RWPE2 (cell line): ENCODE data around the gene ANK3.

Experiments
- ATAC-seq: fragments of 200-7000 bp; cut with Tn5 transposase; 3 replicates; pipeline ENCODE4 v1.9.1; 2021; ENCODE audit warnings: low read depth
- DNase-seq: peaks from one replicate; pipeline ENCODE4 v3.0.0-alpha.2; 2020; ENCODE audit warnings: low spot score
- H3K27ac ChIP-seq: fragments of 450-650 bp; 2 replicates; pipeline ENCODE4 v1.5.1; 2017; ENCODE audit warnings: mild to moderate bottlenecking; ENCODE audit not compliant: poor library complexity, severe bottlenecking
- H3K27me3 ChIP-seq: fragments of 250-450 bp; sonication (Bioruptor Pico); 2 replicates; pipeline ENCODE4 v1.5.1; 2021; ENCODE audit warnings: mild to moderate bottlenecking, moderate library complexity; ENCODE audit not compliant: insufficient read depth, poor library complexity, severe bottlenecking
- H3K36me3 ChIP-seq: fragments of 250-450 bp; sonication (Bioruptor Pico); 2 replicates; pipeline ENCODE4 v1.5.1; 2020; ENCODE audit warnings: low read depth, mild to moderate bottlenecking, moderate library complexity
- H3K4me1 ChIP-seq: fragments of 250-450 bp; sonication (Bioruptor Pico); 2 replicates; pipeline ENCODE4 v1.5.1; 2021; ENCODE audit warnings: mild to moderate bottlenecking, moderate library complexity; ENCODE audit not compliant: insufficient read depth, poor library complexity, severe bottlenecking
- H3K4me3 ChIP-seq: fragments of 250-450 bp; sonication (Bioruptor Pico); 2 replicates; pipeline ENCODE4 v1.5.1; 2021; ENCODE audit warnings: mild to moderate bottlenecking, moderate library complexity; ENCODE audit not compliant: severe bottlenecking
- H3K9me3 ChIP-seq: fragments of 250-450 bp; sonication (Bioruptor Pico); 2 replicates; pipeline ENCODE4 v1.5.1; 2021; ENCODE audit warnings: mild to moderate bottlenecking, moderate library complexity; ENCODE audit not compliant: severe bottlenecking
- TF ChIP-seq, protein P1 (sequence below): fragments of 450-650 bp; IDR thresholded peaks from one replicate; pipeline ENCODE4 v1.5.1; 2017; ENCODE audit warnings: mild to moderate bottlenecking, moderate library complexity; ENCODE audit not compliant: poor library complexity, severe bottlenecking

ANK3 gene

DNA sequence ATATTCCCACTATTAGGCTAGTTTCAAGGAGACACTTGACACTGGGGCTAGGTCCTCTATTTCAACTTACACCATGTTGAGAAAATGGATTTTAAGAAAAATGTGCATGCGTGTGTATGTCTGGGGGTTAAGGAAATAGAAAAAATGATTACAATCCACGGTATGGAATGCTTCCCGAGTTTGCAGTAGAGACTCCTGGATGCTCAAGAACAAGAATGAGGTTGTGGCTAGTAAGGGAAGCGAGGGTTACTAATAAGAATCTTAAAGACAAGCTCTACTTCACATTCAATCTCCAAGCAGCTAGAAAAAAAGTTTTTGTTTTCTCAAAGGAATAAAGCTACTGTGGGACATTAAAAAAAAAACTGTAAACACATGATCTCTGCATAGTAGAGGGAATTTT is 54.7 kb downstream of the ANK3 start:
- H3K4me1 ChIP-seq, result no peaks in the 10 kb centered on the region
- no peaks in the 10 kb centered on the region for H3K9me3 ChIP-seq
- no peak overlapping the region for H3K27ac ChIP-seq
- DNase-seq, result no peak
- H3K4me3 ChIP-seq, result no peak overlapping the region
- no peak for ATAC-seq
- no peaks in the 10 kb centered on the region for H3K36me3 ChIP-seq
- no peaks in the 10 kb centered on the region for H3K27me3 ChIP-seq
- TF ChIP-seq, protein P1, sequence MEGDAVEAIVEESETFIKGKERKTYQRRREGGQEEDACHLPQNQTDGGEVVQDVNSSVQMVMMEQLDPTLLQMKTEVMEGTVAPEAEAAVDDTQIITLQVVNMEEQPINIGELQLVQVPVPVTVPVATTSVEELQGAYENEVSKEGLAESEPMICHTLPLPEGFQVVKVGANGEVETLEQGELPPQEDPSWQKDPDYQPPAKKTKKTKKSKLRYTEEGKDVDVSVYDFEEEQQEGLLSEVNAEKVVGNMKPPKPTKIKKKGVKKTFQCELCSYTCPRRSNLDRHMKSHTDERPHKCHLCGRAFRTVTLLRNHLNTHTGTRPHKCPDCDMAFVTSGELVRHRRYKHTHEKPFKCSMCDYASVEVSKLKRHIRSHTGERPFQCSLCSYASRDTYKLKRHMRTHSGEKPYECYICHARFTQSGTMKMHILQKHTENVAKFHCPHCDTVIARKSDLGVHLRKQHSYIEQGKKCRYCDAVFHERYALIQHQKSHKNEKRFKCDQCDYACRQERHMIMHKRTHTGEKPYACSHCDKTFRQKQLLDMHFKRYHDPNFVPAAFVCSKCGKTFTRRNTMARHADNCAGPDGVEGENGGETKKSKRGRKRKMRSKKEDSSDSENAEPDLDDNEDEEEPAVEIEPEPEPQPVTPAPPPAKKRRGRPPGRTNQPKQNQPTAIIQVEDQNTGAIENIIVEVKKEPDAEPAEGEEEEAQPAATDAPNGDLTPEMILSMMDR, result no peak

DNA sequence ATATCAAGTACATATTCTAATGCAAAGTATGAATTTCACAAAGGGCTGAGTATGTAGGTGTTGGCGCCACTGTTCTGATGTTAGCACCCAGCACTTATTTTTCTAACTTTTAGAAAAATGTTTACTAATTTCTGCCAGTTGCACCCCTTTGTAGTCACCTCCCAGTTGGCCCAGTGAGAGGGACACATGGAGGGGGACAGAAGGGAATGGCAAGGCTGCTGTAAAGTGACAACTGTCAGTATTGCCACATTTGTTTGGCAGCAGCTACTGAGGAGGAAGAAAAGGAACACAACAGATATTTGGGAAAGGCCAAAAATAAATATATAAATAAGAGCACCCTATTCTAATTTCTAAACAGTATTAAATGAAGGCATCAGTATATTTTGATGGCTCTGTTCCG is 57.3 kb downstream of the ANK3 start:
- Histone ChIP-seq H3K36me3 (no peaks in the 10 kb centered on the region), H3K4me3 (no peak overlapping the region), H3K9me3 (no peaks in the 10 kb centered on the region), H3K4me1 (no peaks in the 10 kb centered on the region), H3K27me3 (no peaks in the 10 kb centered on the region), H3K27ac (no peak overlapping the region)
- TF ChIP-seq, protein P1, result no peak
- ATAC-seq (no peak), DNase-seq (no peak)

DNA sequence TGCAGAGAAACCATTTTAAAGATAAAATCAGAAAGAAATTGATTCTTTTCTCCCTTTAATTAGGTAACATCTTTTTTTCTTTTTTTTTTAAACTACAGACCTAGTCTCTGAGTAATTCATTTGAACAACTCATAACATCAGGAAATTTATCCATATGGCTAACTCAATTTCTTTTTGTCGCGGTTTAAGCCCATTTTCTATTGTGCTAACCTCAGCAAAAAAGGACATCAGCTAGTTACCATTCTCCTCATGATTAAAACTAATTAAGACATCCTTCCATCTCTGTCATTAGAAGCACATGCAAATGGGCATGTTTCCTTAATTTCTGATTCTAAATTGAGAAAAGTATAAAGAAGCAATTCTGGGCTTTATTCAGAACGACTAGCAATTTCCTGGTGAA is 57.8 kb downstream of the ANK3 start:
- no peaks in the 10 kb centered on the region for H3K9me3 ChIP-seq
- H3K4me3 ChIP-seq, result no peak overlapping the region
- no peaks in the 10 kb centered on the region for H3K4me1 ChIP-seq
- DNase-seq, result no peak
- no peak for ATAC-seq
- no peaks in the 10 kb centered on the region for H3K36me3 ChIP-seq
- H3K27me3 ChIP-seq, result no peaks in the 10 kb centered on the region
- TF ChIP-seq, protein P1, result no peak
- H3K27ac ChIP-seq, result no peak overlapping the region

DNA sequence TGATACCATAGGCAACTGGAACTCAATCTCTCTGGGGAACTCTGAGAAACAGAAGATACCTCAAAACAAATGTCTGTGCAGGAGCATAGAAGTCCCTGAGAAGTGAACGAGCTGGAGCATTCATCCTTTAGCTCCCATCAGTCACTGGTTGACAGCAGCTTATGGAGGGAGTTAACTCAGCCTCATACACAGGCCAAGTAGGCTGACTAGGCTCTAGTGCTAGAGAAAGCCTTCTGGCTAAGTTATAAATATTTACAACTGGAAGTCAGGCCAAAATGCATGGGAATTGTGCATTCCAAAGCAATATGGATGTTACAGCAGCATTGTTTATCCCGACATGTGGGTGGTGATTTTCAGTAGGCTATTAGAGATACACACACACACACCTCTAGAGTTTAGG is 66.5 kb downstream of the ANK3 start:
- Histone ChIP-seq H3K36me3 (no peaks in the 10 kb centered on the region), H3K27me3 (no peaks in the 10 kb centered on the region), H3K27ac (no peak overlapping the region), H3K4me1 (no peaks in the 10 kb centered on the region), H3K9me3 (no peaks in the 10 kb centered on the region), H3K4me3 (no peak overlapping the region)
- ATAC-seq (no peak), DNase-seq (no peak)
- TF ChIP-seq, protein P1, result no peak

DNA sequence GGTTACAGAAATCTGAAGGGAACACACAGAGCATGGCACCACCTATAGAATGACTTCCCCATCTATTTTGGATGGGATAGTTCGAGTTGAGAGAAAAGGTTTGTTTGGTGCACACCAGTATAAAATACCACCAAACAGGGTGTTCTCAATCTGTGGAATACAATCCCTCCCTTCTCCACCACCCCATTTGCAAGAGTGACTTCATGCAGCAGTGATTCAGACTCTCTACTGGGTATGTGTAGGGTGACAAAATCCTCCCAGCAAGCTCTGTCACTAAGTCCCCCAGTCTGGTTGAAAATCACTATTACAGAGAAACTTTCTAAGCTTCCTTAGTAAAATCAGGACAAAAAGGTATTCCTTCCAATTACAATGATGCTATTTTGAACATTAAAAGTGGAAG is 69.0 kb downstream of the ANK3 start:
- Histone ChIP-seq H3K9me3 (no peaks in the 10 kb centered on the region), H3K4me1 (no peaks in the 10 kb centered on the region), H3K27ac (no peak overlapping the region), H3K4me3 (no peak overlapping the region), H3K36me3 (no peaks in the 10 kb centered on the region), H3K27me3 (no peaks in the 10 kb centered on the region)
- DNase-seq (no peak), ATAC-seq (no peak)
- TF ChIP-seq, protein P1, result no peak
